NCI-H82 treated with DMSO at 0.1 percent for 48 hours (cell line): ENCODE results near the gene RBM19.

ENCODE experiments used
- DNase-seq: peaks from one replicate; lab custom pipeline; 2025; ENCODE audit not compliant: unreplicated experiment; lab: John Stamatoyannopoulos, UW

RBM19 gene

DNA sequence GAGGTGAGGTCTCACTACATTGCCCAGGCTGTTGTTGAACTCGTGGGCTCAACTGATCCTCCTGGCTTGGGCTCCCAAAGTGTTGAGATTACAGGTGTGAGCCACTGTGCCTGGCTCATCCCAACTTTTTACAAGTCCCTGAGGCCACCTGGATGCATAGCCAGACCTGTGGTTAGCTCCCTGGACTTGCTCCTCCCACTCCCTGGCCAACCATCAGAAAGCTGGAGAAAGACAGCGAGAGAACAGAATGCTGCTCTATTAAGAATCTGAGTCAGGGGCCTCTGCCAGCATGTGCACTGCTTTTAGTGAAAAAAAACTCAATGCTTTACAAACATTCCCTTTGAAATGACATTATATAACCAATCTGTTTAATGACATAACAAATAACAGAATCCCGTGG is 78.2 kb downstream of the RBM19 start:
- DNase-seq, result no peak

DNA sequence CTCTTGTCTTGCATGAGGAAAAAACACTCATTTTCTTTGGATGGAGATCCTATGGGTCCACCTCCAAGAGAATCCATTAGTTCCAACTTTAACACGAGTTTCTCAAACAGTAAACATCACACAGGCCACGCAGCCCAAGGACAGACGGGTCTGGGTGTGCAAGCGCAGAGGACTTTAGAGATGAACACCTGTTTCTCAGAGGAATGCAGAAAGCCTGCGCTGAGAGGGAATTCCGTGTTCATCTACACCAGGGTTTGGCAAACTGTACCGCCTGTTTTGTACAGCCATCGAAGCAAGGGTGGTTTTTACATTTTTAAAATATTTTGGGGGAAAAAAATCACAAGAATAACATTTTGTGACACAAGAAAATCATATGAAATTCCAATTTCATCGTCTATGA is 79.4 kb downstream of the RBM19 start:
- no peak for DNase-seq

DNA sequence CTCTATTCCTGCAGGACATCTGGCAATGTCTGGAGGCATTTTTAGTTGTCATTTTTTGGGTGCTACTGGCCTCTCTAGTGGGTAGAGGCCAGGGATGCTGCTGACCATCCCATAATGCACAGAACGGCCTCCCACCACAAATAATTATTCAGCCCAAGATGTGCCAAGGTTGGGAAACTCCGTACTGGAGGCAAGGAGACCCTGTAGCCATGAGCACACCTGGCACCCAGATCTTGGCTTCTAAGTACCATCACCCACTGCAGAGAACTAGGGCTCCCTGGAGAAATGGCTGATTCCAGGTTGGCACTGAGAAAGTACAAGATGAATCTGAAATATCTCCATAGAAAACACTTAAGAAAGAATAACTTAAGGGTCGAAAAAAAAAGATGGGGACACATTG is 81.7 kb downstream of the RBM19 start:
- no peak for DNase-seq

DNA sequence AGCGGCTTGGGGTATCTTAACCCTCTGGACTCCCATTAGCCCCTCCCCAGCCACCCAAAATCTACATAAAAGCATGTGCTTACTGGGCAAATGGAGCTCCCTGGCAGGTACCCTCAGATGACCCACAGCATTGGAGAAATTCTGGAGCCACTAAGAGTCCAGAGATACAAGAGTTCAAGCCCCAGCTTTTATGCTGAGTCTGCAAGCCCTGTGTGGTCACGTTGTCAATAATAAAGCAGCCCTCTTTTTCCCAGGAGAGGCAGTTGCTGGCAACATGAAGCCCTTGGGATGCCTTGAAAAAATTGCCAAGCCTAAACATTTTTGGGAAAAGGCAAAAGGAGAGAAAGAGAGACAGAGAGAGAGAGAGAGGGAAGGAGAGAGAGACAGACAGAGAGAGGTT is 83.4 kb downstream of the RBM19 start:
- DNase-seq, result no peak

DNA sequence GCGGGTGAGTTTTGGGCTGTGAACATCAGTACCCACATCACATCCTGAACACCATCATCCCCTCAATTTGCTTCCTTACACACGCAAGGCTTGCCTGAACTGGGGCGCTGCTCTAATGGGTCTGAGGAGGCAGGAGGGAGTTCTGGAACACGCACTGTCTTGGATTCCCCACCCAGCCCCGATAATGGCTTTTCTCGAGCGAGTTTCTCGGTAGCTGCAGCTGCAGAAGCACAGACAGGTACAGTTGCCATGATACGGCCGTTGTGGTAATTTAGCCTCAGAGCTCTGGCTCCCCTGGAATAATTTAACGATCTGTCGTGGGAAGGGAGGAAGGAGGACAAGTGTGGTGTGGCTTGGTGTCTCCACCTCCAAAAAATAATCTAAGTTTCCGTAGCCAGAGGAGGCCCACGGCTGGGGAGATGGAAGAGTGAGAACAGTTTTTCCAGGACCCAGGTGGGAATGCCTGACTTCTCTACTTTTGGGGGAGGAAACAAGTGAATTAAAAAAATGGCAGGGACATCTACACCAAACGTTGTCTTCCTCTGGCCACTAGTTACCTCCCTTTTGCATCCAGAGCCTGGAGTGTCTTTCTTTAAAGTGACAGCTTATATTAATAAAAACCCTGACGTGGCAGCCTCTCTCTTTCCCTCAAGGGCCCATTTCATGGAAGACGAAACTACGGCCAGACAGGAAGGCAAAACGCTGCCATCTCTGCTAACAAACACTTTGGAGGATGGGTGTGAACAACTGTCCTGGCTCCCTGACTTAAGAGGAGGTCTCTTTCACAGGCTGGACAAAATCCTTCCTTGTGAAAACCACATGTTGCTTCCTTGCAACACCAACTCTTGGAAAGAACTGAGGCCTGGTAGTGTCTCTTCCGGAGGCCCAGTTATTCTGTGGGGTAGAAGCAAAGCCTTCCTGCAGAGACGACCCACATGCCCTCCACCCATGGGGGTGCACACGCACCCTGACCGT is 84.8 kb downstream of the RBM19 start:
- DNase-seq, result no peak

DNA sequence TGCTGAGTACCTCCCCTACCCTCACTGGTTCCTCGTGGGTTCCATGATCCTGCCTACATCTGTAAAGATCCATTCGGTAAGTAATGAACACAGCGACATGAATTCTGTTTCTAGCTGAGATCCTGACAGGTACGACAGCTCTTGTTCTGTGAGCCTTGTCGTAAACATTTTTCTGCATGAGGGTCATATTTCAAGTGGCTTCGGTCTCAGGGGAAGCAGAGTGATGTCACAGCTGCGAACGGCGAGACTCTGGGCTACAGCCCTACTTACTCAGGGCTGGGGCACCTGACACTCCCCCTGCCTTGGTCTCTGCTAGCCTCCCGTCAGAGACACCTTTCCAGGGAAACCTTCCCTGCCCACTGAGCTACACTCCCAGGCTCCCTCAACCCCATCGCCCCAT is 85.8 kb downstream of the RBM19 start:
- DNase-seq, result no peak

DNA sequence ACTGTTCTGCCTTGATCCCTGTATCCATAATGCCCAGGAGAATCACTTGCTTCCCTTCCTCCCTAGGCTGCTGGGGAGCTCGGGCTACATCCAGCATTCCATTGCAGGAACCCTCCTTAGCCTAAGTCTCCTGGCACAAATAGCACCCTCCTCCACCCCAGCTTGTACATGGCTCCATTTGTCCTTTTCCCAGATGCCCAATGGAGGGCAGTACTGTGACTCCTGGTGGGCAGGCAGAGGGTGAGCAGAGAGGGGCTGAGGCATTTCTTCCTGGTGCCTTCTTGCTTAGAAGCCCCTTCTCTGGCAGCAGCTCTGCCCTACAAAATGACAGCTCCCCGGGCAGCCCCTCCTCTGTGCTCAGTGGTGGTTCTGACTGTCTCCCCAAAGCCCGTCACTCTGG is 86.5 kb downstream of the RBM19 start:
- DNase-seq, result no peak

DNA sequence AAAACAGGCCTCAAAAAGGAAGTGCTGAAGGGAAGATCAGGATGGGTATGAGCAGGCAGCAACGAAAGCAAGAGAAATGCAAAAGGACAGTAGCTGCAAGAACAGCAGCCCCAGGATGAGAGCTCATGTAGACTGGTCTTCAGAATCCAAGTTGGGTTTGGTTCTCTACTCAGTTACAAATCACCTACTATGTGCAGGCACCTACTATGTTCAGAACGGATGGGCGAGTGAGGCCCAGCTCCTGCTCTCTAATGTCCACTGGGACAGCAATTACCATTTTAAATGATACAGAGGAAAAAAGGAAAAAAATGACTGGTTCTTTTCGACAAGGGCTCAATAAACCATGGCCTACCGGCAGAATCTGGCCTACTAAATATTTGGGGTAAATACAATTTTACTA is 88.5 kb downstream of the RBM19 start:
- no peak for DNase-seq

DNA sequence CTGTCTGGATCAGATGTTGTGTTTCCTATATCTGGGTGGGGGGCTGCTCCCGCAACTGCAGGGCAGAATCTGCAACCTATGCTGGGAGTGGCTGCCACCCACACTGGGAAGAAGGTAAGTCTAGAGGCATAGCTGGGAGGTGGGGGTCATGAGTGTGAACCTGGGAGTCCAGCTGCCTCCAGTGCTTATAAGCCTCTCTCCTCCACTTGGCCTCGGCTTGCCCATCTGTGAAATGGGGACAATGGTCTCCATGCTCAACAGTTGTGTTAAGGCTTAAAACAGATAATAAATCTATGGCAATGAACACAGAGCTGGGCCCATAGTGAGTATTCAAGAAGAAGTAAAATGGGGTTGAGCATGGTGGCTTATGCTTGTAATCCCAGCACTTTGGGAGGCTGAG is 90.0 kb downstream of the RBM19 start:
- DNase-seq, result no peak

DNA sequence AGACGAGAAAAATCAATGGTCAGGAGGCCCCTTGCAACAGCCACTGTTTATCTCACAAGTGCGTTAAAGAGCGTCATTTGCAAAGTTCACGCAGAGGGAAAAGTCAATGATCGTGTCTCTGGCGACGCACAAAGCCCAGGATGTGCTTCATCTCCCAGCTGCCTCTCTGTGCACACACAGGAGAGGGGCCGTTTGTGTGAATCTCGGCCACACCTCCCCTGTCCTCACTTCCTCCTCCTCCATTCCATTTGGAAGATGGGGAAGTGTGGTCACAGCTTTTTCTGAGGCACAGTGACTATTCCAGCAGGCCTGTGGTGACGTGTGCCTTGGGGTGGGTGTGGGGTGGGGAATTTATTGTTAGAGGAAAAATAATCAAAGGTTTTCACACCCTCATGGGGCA is 90.4 kb downstream of the RBM19 start:
- no peak for DNase-seq

DNA sequence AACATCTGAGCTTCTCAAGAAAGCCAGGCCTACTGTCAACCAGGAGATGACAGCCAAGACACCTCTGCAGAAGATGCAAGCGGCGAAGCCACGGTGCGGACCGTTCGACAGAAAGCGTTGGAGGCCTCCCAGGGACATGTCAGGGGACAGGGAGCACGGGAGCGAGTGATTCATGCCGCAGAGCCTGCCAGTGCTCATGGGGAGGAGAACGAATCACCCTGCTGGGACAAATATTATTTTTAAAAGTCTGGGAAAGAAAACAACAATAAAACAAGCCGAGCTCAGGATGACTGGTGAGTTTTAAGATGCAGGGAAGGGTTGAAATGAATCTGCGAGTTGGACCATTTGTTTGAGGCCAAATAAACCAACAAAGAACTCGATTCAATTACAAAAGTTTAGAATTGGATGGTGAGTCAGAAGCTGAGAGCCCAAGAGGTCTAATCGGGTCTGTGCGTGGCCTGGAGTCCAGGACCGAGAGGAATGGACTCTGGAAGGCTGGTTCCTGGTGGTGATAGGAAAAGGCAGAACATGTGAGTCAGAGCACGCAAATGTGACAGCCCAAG is 91.0 kb downstream of the RBM19 start:
- DNase-seq, result no peak

DNA sequence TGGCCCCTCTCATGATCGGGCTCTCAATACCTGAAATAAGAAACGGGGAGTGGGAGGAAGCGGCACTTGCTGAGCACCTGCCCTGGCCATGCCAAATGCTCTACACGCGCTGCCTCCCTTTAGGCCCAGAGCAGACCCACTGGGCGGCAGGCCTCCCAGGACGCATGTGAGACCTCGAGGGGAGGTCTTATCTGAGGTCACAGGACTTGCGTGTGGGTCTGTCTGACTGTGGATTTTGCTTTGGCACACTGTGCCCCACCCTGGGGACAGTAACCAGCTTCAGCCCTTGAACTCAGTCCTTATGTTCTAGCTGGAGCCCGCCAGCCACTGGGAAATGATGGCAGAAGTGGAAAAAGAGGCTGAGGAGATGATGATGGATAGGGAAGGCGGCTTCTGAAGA is 91.8 kb downstream of the RBM19 start:
- no peak for DNase-seq

DNA sequence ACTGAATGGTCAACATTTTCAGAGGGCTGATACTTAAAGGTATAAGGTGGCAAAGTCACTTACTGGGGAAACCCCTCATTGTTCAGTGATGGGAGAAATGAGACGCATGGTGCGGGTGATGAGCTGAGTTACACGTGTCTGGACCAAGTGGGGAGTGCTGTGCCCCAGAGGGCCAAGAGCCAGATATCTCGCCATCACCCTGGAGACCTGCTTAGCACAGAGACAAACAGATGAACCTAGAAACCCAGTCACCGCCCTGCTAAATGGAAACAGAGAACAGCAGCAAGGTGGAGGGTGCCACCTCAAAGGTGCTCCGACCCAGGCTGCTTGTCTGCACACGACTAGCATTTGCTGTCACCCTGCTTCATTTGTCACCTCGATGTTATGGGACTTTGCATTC is 92.4 kb downstream of the RBM19 start:
- no peak for DNase-seq

DNA sequence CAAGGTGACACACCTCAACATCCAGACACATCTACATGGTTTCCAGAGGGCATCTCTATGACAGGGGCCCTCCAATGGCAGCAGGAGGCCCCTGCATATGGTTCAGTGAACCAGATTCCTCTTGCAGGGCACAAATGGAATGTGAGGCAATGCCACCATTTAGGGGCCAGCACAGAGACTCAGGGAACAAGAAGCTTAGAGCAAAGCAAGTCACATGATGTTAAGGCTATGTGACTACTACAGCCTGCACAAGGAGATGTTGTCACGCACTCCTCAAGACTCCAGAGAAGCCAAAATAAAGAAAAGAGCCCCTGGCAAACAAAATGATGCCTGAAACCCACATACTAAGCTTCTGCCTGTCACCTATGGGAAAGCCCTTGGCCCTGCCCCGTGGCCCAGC is 95.2 kb downstream of the RBM19 start:
- DNase-seq, result no peak

DNA sequence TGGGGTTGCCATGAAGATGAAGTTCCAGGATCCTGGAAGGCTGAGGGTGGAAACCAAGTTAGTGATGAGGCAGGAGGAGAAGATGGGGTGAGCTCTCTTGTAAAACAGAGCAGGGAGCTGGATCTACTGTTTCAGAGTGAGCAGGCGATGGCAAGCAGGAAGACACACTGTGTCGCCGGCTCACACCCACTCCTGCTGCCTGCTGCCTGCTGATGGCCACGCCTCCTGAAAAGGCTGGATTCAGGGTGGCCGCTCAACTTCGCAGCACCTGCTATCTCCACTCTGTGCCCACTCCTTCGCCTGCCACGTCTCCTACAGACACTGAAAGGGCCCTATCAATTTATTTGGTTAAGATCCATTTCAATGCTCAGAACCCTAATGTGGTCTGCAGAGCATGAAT is 96.1 kb downstream of the RBM19 start:
- no peak for DNase-seq

DNA sequence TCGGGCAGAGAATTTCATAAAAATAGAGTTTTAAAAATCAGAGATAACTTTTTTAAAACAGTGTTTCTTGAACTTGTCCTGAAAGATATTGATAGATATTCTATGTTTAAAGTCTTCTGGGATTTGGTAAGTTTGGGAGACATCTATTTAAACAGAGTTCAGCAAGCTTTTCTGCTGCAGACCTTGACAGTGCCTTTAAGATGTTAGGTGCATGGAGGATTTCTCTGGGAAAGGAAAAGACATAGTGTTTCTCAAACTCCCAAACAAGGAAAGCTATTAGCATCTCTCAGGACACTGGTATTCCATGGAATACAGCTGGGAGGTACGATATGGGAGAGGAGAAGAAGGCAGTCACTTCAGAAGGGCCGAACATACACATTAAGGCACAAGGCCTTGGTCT is 97.8 kb downstream of the RBM19 start:
- DNase-seq, result no peak

DNA sequence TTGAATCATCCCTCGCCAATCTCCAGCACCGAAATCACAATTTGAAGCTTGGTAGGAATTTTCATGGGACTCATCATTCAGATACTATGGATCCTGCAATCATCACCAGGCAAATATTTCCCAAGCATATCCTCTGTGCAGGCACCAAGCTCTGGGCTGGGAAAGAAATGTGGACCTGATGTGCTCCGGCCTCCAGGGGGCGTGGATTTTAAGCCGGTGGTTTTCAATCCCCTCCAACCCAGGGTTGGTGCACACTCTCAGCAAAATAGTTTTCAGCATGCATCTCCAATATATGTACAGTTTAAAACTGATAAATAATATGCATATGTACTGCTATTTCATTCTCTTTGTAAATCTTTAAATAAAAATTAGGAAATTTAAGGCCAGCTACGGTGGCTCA is 98.9 kb downstream of the RBM19 start:
- peak; percentile 23 for DNase-seq

DNA sequence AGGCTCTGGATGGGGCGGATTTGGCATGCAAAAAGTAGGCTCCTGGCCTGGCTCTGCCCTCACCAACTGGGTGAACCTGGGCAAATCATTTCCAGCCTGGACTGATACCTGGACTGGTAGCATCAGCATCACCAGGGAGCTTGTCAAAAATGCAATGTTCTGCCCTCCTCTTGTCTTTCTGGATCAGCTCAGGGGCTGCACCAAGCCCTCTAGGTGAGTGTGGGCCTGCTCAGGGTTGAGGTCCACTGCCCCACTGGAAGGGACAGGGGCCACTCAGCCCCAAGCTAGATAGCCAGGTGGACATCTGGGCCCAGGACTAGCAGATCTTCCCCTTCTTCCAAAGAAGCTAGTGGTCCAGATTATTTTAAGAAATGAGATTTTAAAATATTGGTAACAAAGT is 99.6 kb downstream of the RBM19 start:
- DNase-seq, result no peak

DNA sequence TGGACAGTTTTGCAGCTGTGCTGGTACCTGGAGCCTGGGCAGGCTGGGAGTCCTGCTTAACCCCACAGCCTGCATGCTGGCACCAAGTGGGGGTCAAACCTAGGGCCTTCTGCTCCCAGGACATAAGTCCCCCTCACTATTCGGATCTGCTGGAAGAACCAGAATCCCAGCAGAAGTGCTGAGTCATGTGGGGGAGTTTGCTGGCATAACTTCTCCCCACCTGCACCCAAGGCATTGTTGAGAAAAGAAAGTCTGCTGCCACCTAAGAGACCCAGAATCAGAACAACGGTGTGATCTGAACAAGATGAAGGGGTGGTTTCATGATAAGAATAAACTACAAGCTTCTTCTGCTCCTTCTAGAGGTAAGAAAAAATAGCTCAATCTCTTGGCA is 102.7 kb downstream of the RBM19 start:
- no peak for DNase-seq

DNA sequence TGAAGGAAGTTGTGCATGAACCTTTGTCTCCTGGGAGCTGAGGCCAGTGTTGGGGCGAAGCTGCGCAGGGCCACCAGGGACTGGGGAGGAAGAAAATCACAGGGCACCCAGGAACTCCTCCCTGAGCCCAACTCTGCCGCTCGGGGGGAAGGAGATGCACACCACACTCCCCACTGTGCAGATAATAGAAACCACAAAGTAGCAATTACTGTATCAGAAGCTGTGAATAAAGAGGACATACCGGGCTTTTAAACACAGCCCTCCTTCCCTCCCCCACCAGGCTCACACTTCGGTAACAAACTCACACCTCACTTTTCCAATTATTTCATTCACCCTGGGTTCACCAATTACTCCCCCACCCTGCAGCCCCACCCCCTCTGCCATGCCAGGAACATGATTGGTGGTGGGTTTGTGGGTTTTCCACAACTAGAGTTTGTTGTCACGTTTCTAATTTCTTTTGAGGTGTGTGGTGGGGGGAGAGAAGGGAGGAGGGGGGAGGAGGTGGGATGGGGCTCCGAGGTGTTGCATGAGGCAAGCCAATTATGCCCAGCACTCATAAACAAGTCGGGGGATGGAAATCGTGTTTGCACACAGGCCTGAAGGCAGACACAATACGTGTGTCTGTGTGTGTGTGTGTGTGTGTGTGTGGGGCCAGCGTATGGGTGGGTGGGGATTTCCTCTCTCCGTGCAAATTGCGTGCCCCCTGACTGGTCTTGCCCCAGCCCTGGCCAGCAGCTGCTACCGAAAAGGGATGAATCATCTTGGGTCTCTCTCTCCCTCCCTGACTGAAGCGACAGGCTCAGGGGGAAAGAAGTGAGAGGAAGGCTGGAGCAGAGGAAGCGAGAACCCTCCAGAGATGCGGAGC is 103.3 kb downstream of the RBM19 start:
- DNase-seq, result no peak

DNA sequence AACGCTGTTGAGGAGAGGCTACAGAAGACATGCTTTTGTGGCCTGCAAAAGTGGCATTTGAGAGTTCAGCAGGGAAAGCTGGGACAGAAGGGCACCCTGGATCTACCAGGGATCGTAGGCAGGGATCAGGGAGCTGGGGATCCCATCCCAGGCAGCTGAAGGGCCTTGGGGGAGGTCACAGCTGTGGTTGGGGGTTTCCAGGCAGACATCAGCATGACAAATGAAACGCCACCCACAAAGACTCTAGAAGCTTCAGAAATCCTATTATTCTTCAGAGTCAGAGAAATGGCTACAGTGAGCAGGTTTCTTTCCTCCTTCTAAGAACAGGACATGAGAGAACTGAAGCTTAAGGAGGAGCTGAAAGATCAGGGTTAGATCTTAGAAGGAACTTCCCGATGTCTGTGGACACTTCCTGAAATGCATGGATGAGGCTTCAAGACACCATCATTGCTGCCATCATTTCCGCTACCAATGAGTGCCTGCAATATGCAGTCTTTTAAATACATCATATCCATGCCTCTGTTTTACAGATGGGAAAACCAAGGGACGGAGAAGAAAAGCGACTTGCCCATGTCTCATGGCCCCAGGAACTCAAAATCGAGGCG is 104.3 kb downstream of the RBM19 start:
- DNase-seq, result no peak
